Peyer's patch (tissue), 4 donors: Measurements from ENCODE around the gene LEPROT. TPM values are rescaled to one million over a fixed set of nuclear protein-coding genes. Genes with fewer than 3 reads are reported as not detected.
A peak's percentile ranks its signal among the peaks of the same experiment; 100 is the strongest.
"Not testable (repeated sequence)": the region's sequence is repeated elsewhere in the genome, so short reads cannot be mapped to it uniquely, and the experiment has no call there.

Experiments
- DNase-seq, 3 donors: peaks; one replicate each; pipeline ENCODE4 v3.0.0-alpha.2; 2017 to 2019
- H3K27ac ChIP-seq, 4 donors: fragments of 200-600 bp; sonication (generic); one replicate each; pipeline ENCODE4 v1.5.1; 2016 to 2019
- H3K27me3 ChIP-seq, 2 donors: fragments of 200-600 bp; sonication (generic); one replicate each; pipeline ENCODE4 v1.5.1; 2019
- H3K36me3 ChIP-seq, 3 donors: fragments of 200-600 bp; sonication (generic); one replicate each; pipeline ENCODE4 v1.5.1; 2016 to 2019
- H3K4me1 ChIP-seq, 4 donors: fragments of 200-600 bp; sonication (generic); one replicate each; pipeline ENCODE4 v1.5.1; 2016 to 2019
- H3K4me3 ChIP-seq, 4 donors: fragments of 200-600 bp; sonication (generic); 1 replicate in 3 of 4; 2 replicates in 1 of 4; pipeline ENCODE4 v1.5.1; 2016 to 2019; ENCODE audit warnings: mild to moderate bottlenecking in 1 of 4
- H3K9me3 ChIP-seq, 4 donors: fragments of 200-600 bp; sonication (generic); one replicate each; pipeline ENCODE4 v1.5.1; 2016 to 2019; ENCODE audit warnings: mild to moderate bottlenecking in 1 of 4
- POLR2A ChIP-seq, 2 donors: fragments of 450-650 bp; IDR thresholded peaks; one replicate each; pipeline ENCODE4 v1.5.1; 2017; ENCODE audit warnings: antibody characterized with exemption in 2 of 2, mild to moderate bottlenecking in 2 of 2, moderate library complexity in 2 of 2
- total RNA-seq, 4 donors: library from RNA; depleted of rRNA; stranded (reverse); fragments of >200 nt; gene quantifications; one replicate each; pipeline ENCODE4 v1.1.0, GENCODE V29; 2016
- TF ChIP-seq, protein P1 (sequence below), 6 experiments: fragments of 450-650 bp in 4 of 6; fragments of 200-600 bp in 2 of 6; sonication (generic) in 1 of 6; IDR thresholded peaks; one replicate each; pipeline ENCODE4 v1.5.1; 2017 to 2019; ENCODE audit warnings: antibody characterized with exemption in 6 of 6, mild to moderate bottlenecking in 3 of 6, moderate library complexity in 1 of 6

LEPROT gene
- total RNA-seq, 4 donors from 2014 or later = 19.8 to 52.5 (median 40.3) TPM

- Histone ChIP-seq H3K4me3 (no peak overlapping the region), H3K9me3 (no peaks in the 10 kb centered on the region), H3K36me3 (no peaks in the 10 kb centered on the region), H3K27ac (no peak overlapping the region), H3K4me1 (no peaks in the 10 kb centered on the region), H3K27me3 (no peaks in the 10 kb centered on the region)
- no peak for TF ChIP-seq POLR2A (IDR thresholded peaks at IDR 0.05)
- TF ChIP-seq, protein P1, sequence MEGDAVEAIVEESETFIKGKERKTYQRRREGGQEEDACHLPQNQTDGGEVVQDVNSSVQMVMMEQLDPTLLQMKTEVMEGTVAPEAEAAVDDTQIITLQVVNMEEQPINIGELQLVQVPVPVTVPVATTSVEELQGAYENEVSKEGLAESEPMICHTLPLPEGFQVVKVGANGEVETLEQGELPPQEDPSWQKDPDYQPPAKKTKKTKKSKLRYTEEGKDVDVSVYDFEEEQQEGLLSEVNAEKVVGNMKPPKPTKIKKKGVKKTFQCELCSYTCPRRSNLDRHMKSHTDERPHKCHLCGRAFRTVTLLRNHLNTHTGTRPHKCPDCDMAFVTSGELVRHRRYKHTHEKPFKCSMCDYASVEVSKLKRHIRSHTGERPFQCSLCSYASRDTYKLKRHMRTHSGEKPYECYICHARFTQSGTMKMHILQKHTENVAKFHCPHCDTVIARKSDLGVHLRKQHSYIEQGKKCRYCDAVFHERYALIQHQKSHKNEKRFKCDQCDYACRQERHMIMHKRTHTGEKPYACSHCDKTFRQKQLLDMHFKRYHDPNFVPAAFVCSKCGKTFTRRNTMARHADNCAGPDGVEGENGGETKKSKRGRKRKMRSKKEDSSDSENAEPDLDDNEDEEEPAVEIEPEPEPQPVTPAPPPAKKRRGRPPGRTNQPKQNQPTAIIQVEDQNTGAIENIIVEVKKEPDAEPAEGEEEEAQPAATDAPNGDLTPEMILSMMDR (IDR thresholded peaks at IDR 0.05) = no peak
- DNase-seq = no peak
Observed at GRCh38 chr1:65449214-65449823, 28.9 kb downstream of the LEPROT start.

DNA sequence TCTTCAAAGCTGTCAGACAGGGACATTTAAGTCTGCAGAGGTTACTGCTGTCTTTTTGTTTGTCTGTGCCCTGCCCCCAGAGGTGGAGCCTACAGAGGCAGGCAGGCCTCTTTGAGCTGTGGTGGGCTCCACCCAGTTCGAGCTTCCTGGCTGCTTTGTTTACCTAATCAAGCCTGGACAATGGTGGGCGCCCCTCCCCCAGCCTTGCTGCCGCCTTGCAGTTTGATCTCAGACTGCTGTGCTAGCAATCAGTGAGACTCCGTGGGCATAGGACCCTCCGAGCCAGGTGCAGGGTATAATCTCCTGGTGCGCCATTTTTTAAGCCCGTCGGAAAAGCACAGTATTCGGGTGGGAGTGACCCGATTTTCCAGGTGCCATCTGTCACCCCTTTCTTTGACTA lies 35.2 kb downstream of the LEPROT start:
- not testable (repeated sequence) for H3K4me3 ChIP-seq, H3K27me3 ChIP-seq, H3K9me3 ChIP-seq, DNase-seq, H3K36me3 ChIP-seq, H3K27ac ChIP-seq, H3K4me1 ChIP-seq

GRCh38 chr1:65456481-65456880 lies 36.0 kb downstream of the LEPROT start:
- no peak overlapping the region for H3K4me3 ChIP-seq
- no peaks in the 10 kb centered on the region for H3K27me3 ChIP-seq
- no peak overlapping the region for H3K27ac ChIP-seq
- no peak for TF ChIP-seq POLR2A (IDR thresholded peaks at IDR 0.05)
- TF ChIP-seq, protein P1 (IDR thresholded peaks at IDR 0.05) = no peak
- H3K9me3 ChIP-seq = no peaks in the 10 kb centered on the region
- no peaks in the 10 kb centered on the region for H3K36me3 ChIP-seq
- H3K4me1 ChIP-seq = no peaks in the 10 kb centered on the region
- DNase-seq = no peak

- H3K4me1 ChIP-seq = no peaks in the 10 kb centered on the region
- H3K36me3 ChIP-seq = no peaks in the 10 kb centered on the region
- H3K27me3 ChIP-seq = no peaks in the 10 kb centered on the region
- H3K27ac ChIP-seq = no peak overlapping the region
- TF ChIP-seq, protein P1 (IDR thresholded peaks at IDR 0.05) = no peak
- TF ChIP-seq POLR2A (IDR thresholded peaks at IDR 0.05) = no peak
- no peaks in the 10 kb centered on the region for H3K9me3 ChIP-seq
- no peak for DNase-seq
- H3K4me3 ChIP-seq = no peak overlapping the region
Observed at GRCh38 chr1:65457868-65458267, 37.4 kb downstream of the LEPROT start.

DNA sequence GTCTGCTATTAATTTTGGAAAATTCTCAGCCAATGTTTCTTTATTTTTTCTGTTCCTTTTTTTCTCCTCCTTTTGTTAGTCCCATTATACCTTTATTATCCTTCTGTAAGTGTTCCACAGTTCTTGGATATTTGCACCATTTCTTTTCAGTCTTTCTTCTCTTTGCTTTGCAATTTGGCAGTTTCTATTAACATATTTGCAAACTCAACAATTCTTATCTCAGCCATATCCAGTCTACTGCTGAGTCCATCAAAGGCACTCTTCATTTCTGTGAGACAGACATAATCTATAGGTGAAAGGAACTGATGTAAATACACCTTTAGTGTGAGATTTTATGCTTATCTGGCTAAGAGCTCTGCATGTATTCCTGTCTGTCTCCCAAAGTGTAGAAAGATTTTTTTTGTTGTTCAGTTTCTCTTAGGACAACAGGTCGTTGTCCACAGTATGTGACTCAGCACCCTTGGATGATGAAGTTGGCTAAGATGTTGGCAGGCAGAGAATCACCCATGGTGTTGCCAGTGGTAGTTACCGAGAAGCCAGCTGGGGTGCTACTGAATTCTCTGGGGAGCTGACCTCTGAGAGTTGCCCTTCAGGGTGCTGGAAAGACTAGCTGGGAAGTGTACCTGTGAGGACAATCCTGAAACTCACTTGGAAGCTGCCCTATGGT lies 38.4 kb downstream of the LEPROT start:
- Histone ChIP-seq H3K4me1 (no peaks in the 10 kb centered on the region), H3K27me3 (no peaks in the 10 kb centered on the region), H3K4me3 (no peak overlapping the region), H3K9me3 (no peaks in the 10 kb centered on the region), H3K27ac (no peak overlapping the region), H3K36me3 (no peaks in the 10 kb centered on the region)
- DNase-seq = no peak
- TF ChIP-seq POLR2A (IDR thresholded peaks at IDR 0.05) = no peak
- TF ChIP-seq, protein P1 (IDR thresholded peaks at IDR 0.05) = no peak

- TF ChIP-seq, protein P1 (IDR thresholded peaks at IDR 0.05) = peak in 2 of 6 experiments; percentile 30 to 34
- no peak for TF ChIP-seq POLR2A (IDR thresholded peaks at IDR 0.05)
- Histone ChIP-seq H3K27me3 (no peaks in the 10 kb centered on the region), H3K36me3 (no peaks in the 10 kb centered on the region), H3K27ac (no peak overlapping the region), H3K4me1 (no peaks in the 10 kb centered on the region), H3K9me3 (no peaks in the 10 kb centered on the region), H3K4me3 (no peak overlapping the region)
- no peak for DNase-seq
Observed at GRCh38 chr1:65459397-65459768, 38.9 kb downstream of the LEPROT start.

- H3K4me3 ChIP-seq, H3K27ac ChIP-seq, H3K36me3 ChIP-seq, DNase-seq, H3K27me3 ChIP-seq, H3K9me3 ChIP-seq: not testable (repeated sequence)
- peaks cover 0 to 10% (median 0%) of the 10 kb centered on the region in 4 donors for H3K4me1 ChIP-seq
Observed at GRCh38 chr1:65465837-65466236, 45.4 kb downstream of the LEPROT start.
